Measurements from ENCODE around the gene NPR3.

The NPR3 gene

GRCh38 chr5:32833663-32834062, 122.5 kb downstream of the NPR3 start:
- no peaks in the 10 kb centered on the region for H3K4me1 ChIP-seq (ENCODE audit: control insufficient read depth, insufficient read depth, low read length)
- DNase-seq (ENCODE audit: low read depth, low spot score), result no peak
- no peak overlapping the region for H3K27ac ChIP-seq (ENCODE audit: low read length)
- H3K4me3 ChIP-seq (ENCODE audit: low read length), result no peak overlapping the region
- no peaks in the 10 kb centered on the region for H3K27me3 ChIP-seq (ENCODE audit: control insufficient read depth, insufficient read depth, low read length)
- no peaks in the 10 kb centered on the region for H3K36me3 ChIP-seq (ENCODE audit: control insufficient read depth, insufficient read depth, low read length)
- no peaks in the 10 kb centered on the region for H3K9me3 ChIP-seq (ENCODE audit: control insufficient read depth, insufficient read depth, low read length)

- H3K4me1 ChIP-seq (ENCODE audit: control insufficient read depth, insufficient read depth, low read length), result no peaks in the 10 kb centered on the region
- no peak overlapping the region for H3K4me3 ChIP-seq (ENCODE audit: low read length)
- H3K36me3 ChIP-seq (ENCODE audit: control insufficient read depth, insufficient read depth, low read length), result no peaks in the 10 kb centered on the region
- H3K27me3 ChIP-seq (ENCODE audit: control insufficient read depth, insufficient read depth, low read length), result no peaks in the 10 kb centered on the region
- no peaks in the 10 kb centered on the region for H3K9me3 ChIP-seq (ENCODE audit: control insufficient read depth, insufficient read depth, low read length)
- H3K27ac ChIP-seq (ENCODE audit: low read length), result no peak overlapping the region
- WGBS (ENCODE audit: insufficient coverage, insufficient read length), result no CpG with 5 or more reads among the region's 3 CpGs
- no peak for DNase-seq (ENCODE audit: low read depth, low spot score)
Observed at GRCh38 chr5:32834251-32834650, 123.1 kb downstream of the NPR3 start.

DNA sequence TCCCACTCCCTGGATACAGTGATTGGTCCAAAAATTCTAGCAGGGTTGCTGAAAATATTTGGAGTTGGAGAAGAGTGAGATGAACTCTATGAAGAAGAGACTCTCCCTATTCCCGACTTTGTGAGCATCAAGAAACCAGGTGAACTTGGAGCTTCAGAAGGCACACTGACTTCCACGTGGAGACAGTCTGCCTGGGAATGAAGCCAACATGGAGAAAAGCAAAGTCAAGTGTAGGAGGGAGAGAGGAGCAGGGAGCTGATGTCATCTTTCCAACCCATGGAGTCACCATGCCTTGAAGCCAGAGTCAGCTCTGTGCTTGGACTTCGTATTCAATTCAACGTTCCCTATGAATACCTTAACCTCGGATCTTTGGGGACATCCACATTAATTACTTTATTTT, 125.1 kb downstream of the NPR3 start:
- Histone ChIP-seq H3K4me3 (ENCODE audit: low read length) (no peak overlapping the region), H3K9me3 (ENCODE audit: control insufficient read depth, insufficient read depth, low read length) (no peaks in the 10 kb centered on the region), H3K36me3 (ENCODE audit: control insufficient read depth, insufficient read depth, low read length) (no peaks in the 10 kb centered on the region), H3K27me3 (ENCODE audit: control insufficient read depth, insufficient read depth, low read length) (no peaks in the 10 kb centered on the region), H3K4me1 (ENCODE audit: control insufficient read depth, insufficient read depth, low read length) (no peaks in the 10 kb centered on the region), H3K27ac (ENCODE audit: low read length) (no peak overlapping the region)
- no peak for DNase-seq (ENCODE audit: low read depth, low spot score)
- no CpG with 5 or more reads among the region's 5 CpGs for WGBS (ENCODE audit: insufficient coverage, insufficient read length)

DNA sequence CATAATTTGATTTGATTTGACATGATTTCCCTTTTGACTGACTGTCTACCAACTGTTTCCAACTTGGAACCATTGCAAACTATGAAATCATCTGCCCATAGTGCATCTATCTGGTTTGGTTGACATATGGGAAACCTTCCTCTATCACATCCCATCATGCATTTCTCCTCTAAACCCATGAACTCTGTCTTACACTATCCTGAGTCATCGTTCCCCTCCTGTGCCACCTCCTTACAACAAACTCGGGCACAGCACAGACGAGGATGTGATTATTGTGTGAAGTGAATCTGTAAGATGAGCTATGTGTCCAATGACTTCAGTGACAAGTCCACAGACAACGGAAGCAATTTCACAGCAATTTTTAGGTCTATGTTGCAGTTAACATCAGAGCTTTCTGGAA, 126.1 kb downstream of the NPR3 start:
- Histone ChIP-seq H3K4me1 (ENCODE audit: control insufficient read depth, insufficient read depth, low read length) (no peaks in the 10 kb centered on the region), H3K36me3 (ENCODE audit: control insufficient read depth, insufficient read depth, low read length) (no peaks in the 10 kb centered on the region), H3K27me3 (ENCODE audit: control insufficient read depth, insufficient read depth, low read length) (no peaks in the 10 kb centered on the region), H3K9me3 (ENCODE audit: control insufficient read depth, insufficient read depth, low read length) (no peaks in the 10 kb centered on the region), H3K4me3 (ENCODE audit: low read length) (no peak overlapping the region), H3K27ac (ENCODE audit: low read length) (no peak overlapping the region)
- WGBS (ENCODE audit: insufficient coverage, insufficient read length), result no CpG with 5 or more reads among the region's 4 CpGs
- no peak for DNase-seq (ENCODE audit: low read depth, low spot score)

GRCh38 chr5:32839106-32839505, 128.0 kb downstream of the NPR3 start:
- H3K4me3 ChIP-seq (ENCODE audit: low read length), result no peak overlapping the region
- no peak for DNase-seq (ENCODE audit: low read depth, low spot score)
- H3K36me3 ChIP-seq (ENCODE audit: control insufficient read depth, insufficient read depth, low read length), result no peaks in the 10 kb centered on the region
- H3K9me3 ChIP-seq (ENCODE audit: control insufficient read depth, insufficient read depth, low read length), result no peaks in the 10 kb centered on the region
- no peak overlapping the region for H3K27ac ChIP-seq (ENCODE audit: low read length)
- H3K27me3 ChIP-seq (ENCODE audit: control insufficient read depth, insufficient read depth, low read length), result no peaks in the 10 kb centered on the region
- no CpG with 5 or more reads among the region's 2 CpGs for WGBS (ENCODE audit: insufficient coverage, insufficient read length)
- no peaks in the 10 kb centered on the region for H3K4me1 ChIP-seq (ENCODE audit: control insufficient read depth, insufficient read depth, low read length)

GRCh38 chr5:32840606-32841005, 129.5 kb downstream of the NPR3 start:
- no CpG with 5 or more reads among the region's 3 CpGs for WGBS (ENCODE audit: insufficient coverage, insufficient read length)

More at GRCh38 chr5:32840606-32841005, 129.5 kb downstream of the NPR3 start:
- no peak overlapping the region for H3K4me3 ChIP-seq (ENCODE audit: low read length)
- H3K4me1 ChIP-seq (ENCODE audit: control insufficient read depth, insufficient read depth, low read length), result no peaks in the 10 kb centered on the region
- H3K27me3 ChIP-seq (ENCODE audit: control insufficient read depth, insufficient read depth, low read length), result no peaks in the 10 kb centered on the region
- no peaks in the 10 kb centered on the region for H3K9me3 ChIP-seq (ENCODE audit: control insufficient read depth, insufficient read depth, low read length)
- no peaks in the 10 kb centered on the region for H3K36me3 ChIP-seq (ENCODE audit: control insufficient read depth, insufficient read depth, low read length)
- no peak for DNase-seq (ENCODE audit: low read depth, low spot score)
- no peak overlapping the region for H3K27ac ChIP-seq (ENCODE audit: low read length)
